ENCODE data around the gene LENG9. TPM values are rescaled to one million over a fixed set of nuclear protein-coding genes. Genes with fewer than 3 reads are reported as not detected.

Gene LENG9
- total and polyA plus RNA-seq, 2 of the 13 experiments (the other 11 are each of a cell fraction or from before 2014, with no cell fraction given) = 0.75 to 2.9 TPM

- TF ChIP-seq, protein P1, sequence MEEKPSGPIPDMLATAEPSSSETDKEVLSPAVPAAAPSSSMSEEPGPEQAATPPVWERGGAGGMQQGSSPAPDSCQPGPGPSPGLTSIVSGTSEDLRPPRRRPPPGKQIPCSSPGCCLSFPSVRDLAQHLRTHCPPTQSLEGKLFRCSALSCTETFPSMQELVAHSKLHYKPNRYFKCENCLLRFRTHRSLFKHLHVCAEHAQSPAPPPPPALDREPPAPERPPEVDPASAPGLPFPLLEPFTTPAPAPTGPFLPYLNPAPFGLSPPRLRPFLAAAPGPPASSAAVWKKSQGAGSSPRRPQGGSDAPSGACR (CRISPR knock-in tag; IDR thresholded peaks at IDR 0.05) = no peak
- no peak for TF ChIP-seq ZNF432 (CRISPR knock-in tag; IDR thresholded peaks at IDR 0.05; ENCODE audit: borderline replicate concordance)
- no peak for TF ChIP-seq ZNF614 (CRISPR knock-in tag; IDR thresholded peaks at IDR 0.05; ENCODE audit: borderline replicate concordance)
- no peak for TF ChIP-seq ATF7-NPFF (CRISPR knock-in tag; IDR thresholded peaks at IDR 0.05; ENCODE audit: low read depth)
- TF ChIP-seq ZNF264 (CRISPR knock-in tag; IDR thresholded peaks at IDR 0.05) = no peak
- peak; percentile 65 for TF ChIP-seq ZNF777 (CRISPR knock-in tag; IDR thresholded peaks at IDR 0.05)
- TF ChIP-seq PAX8 (CRISPR knock-in tag; IDR thresholded peaks at IDR 0.05; ENCODE audit: borderline replicate concordance) = 0 out of 2 replicates have a peak, but pooled peaks have one; percentile 31
- no peak for TF ChIP-seq ATF1 (CRISPR knock-in tag; IDR thresholded peaks at IDR 0.05)
- TF ChIP-seq, protein P2, sequence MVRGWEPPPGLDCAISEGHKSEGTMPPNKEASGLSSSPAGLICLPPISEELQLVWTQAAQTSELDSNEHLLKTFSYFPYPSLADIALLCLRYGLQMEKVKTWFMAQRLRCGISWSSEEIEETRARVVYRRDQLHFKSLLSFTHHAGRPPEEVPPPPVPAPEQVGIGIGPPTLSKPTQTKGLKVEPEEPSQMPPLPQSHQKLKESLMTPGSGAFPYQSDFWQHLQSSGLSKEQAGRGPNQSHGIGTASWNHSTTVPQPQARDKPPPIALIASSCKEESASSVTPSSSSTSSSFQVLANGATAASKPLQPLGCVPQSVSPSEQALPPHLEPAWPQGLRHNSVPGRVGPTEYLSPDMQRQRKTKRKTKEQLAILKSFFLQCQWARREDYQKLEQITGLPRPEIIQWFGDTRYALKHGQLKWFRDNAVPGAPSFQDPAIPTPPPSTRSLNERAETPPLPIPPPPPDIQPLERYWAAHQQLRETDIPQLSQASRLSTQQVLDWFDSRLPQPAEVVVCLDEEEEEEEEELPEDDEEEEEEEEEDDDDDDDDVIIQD (CRISPR knock-in tag; IDR thresholded peaks at IDR 0.05; ENCODE audit: low read depth) = no peak
- TF ChIP-seq, protein P3, sequence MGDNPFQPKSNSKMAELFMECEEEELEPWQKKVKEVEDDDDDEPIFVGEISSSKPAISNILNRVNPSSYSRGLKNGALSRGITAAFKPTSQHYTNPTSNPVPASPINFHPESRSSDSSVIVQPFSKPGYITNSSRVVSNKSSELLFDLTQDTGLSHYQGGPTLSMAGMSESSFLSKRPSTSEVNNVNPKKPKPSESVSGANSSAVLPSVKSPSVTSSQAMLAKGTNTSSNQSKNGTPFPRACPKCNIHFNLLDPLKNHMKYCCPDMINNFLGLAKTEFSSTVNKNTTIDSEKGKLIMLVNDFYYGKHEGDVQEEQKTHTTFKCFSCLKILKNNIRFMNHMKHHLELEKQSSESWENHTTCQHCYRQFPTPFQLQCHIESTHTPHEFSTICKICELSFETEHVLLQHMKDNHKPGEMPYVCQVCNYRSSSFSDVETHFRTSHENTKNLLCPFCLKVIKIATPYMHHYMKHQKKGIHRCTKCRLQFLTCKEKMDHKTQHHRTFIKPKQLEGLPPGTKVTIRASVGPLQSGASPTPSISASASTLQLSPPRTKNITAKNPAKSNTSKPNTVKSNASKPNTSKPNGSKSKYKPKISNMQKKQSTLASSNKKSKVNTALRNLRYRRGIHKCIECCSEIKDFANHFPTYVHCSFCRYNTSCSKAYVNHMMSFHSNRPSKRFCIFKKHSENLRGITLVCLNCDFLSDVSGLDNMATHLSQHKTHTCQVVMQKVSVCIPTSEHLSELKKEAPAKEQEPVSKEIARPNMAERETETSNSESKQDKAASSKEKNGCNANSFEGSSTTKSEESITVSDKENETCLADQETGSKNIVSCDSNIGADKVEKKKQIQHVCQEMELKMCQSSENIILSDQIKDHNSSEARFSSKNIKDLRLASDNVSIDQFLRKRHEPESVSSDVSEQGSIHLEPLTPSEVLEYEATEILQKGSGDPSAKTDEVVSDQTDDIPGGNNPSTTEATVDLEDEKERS (CRISPR knock-in tag; IDR thresholded peaks at IDR 0.05) = no peak
- no peak for TF ChIP-seq FLYWCH1 (CRISPR knock-in tag; IDR thresholded peaks at IDR 0.05)
- no peak for TF ChIP-seq ZNF737 (CRISPR knock-in tag; IDR thresholded peaks at IDR 0.05; ENCODE audit: borderline replicate concordance)
- TF ChIP-seq KDM5B (CRISPR knock-in tag; IDR thresholded peaks at IDR 0.05; ENCODE audit: borderline replicate concordance) = no peak
- no peak for TF ChIP-seq FOXA3 (CRISPR knock-in tag; IDR thresholded peaks at IDR 0.05)
- no peak for TF ChIP-seq SMARCE1 (IDR thresholded peaks at IDR 0.05; ENCODE audit: borderline replicate concordance)
- TF ChIP-seq PAWR (CRISPR knock-in tag; IDR thresholded peaks at IDR 0.05; ENCODE audit: borderline replicate concordance) = no peak
- TF ChIP-seq NR2C2 (CRISPR knock-in tag; IDR thresholded peaks at IDR 0.05; ENCODE audit: borderline replicate concordance) = peak; percentile 43; the same call in 1 of the 2 replicates
- no peak for TF ChIP-seq RAD21 (CRISPR knock-in tag; IDR thresholded peaks at IDR 0.05)
- TF ChIP-seq SP1 (IDR thresholded peaks at IDR 0.05) = no peak
- no peak for TF ChIP-seq SP1 (CRISPR knock-in tag; IDR thresholded peaks at IDR 0.05)
These were observed 43.6 kb downstream of the LENG9 start (continued) for GRCh38 chr19:54420068-54420382.

All from HepG2 (cell line).